HG02884 (cell line): Measurements from ENCODE around the gene CTNNA2.

Experiments
- ATAC-seq: cut with Tn5 transposase; IDR thresholded peaks from one replicate; pipeline ENCODE4 v1.9.1; 2021; ENCODE audit warnings: mild to moderate bottlenecking, moderate library complexity; ENCODE audit not compliant: unreplicated experiment

Gene CTNNA2

DNA sequence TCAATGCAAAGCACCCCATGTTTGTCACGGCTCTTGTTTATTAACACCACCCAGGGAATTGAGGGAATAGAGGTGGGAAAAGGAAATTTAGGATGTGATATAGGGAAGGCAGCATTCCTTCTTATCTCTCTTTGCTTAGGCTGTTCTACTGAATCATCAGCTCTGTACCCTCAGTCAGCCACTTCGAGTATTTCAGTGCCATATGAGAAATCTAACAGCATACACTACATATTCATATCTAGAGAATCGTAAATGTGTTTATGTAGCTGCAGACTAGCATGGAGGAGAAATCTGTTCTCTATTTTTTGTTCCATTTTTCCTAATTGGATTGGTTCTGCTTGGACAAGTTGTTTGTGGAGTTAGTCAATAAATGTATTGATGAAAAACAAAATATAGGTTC is 187.8 kb downstream of the CTNNA2 start:
- no peak for ATAC-seq

DNA sequence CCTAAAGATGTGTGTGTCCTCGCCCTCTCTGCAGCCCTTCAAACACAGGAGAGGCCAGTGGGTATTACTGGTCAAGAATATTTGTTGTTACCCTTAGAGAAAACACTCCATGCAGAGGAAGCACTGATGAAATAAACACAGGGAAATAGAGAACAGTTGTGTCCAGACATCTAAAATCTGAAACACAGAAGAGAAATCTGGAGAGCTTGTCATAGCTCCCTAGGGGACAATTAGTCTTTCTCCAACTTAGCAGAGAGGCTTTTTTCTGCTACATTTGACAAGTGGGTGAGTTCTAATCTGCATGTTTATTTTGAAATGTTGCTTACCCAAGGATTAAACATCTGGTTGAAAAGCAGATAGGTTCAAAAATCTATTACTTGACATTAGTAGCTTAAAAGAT is 190.1 kb downstream of the CTNNA2 start:
- ATAC-seq = no peak

DNA sequence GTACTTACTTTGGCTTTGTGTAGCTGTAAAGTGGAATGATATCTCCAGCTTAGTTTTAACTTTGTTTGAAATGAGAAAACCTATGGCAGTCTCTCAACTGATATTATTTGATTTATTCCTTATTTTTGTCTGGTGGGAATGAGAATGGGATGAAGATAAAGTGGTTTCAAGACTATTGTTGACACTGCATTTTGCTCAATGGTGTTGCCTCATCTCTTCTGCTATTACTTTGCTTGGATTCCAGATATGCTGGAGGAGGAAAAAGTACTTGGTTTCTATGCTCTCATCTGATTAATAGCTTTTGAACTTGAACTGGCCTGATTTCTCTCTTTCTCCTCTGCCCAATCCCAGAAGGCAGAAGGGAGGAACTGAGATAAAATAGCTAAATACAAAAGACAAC is 198.2 kb downstream of the CTNNA2 start:
- no peak for ATAC-seq

DNA sequence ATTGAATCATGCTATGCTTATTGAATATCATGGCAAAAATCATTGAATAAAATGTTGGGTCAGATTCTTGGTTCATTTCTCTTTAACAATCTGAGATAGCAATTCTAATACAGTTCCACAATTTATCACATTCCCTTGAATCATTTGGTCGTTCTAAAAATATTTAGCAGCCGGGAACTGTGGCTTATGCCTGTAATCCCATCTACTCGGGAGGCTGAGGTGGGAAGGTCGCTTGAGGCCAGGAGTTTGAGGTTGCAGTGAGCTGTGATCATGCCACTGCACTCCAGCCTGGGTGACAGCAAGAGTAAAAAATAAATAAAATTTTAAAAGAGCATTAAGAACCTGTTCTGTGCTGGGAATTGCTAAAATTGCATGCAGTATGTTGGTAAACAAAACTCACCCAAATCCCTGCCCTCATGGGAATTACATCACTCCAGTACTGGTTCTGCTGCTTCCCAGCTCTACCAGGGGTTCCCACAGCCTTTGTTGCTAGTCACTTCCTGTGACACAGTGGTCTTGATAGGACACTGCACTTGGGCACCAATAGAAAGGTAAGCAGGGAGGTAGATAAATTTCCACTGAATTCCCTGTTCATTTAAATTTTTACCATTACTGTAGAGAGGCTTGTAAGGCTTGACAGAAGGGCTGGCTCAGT is 200.4 kb downstream of the CTNNA2 start:
- no peak for ATAC-seq

DNA sequence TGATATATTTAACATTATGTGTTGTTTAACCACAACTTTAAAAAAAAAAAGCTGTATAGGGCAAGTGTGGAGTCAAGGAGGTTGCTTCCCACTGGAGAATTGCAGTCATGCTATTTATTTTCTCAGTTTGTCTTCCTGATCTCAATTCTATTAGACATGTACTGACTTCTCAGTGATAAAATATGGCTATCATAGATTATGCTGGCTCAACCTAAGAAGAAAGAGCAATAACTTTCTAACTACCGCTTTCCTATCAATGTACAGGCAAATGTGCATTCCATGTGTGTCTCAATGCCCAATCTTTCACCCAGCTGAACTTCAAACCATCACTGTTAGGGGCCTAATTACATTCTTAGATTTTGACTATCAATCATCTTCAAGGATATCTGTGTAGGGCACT is 201.4 kb downstream of the CTNNA2 start:
- ATAC-seq = no peak

DNA sequence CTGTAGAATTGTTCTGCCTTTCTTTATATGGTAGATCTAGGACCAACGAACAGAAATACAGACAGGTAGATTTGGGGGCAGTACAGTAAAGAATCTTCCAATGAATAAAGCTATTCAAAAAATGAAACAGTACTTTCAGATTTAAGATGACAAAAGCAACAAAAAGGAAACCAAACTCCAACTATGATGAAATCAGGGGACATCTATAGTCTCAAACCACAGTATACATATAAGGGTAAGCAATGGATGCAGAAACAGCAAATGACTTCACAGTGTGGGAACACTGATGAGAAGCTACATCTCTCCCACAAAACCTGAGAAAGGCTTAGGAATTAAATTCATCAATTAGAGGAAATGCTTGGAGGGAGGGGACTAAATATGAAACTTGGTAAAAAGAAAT is 202.5 kb downstream of the CTNNA2 start:
- no peak for ATAC-seq

DNA sequence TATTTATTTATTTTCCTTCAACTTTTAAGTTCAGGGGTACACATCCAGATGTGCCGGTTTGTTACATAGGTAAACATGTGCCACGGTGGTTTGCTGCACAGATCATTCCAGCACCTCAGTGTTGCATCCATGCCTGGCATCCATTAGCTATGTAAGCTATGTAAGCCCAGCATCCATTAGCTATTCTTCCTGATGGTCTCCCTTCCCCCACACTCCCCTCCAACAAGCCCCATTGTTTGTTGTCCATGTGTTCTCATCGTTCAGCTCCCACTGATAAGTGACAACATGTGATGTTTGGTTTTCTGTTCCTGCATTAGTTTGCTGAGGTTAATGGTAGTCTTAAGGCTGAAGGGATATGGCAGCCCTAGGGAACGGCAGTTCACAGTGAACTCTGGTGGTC is 203.4 kb downstream of the CTNNA2 start:
- ATAC-seq = no peak

DNA sequence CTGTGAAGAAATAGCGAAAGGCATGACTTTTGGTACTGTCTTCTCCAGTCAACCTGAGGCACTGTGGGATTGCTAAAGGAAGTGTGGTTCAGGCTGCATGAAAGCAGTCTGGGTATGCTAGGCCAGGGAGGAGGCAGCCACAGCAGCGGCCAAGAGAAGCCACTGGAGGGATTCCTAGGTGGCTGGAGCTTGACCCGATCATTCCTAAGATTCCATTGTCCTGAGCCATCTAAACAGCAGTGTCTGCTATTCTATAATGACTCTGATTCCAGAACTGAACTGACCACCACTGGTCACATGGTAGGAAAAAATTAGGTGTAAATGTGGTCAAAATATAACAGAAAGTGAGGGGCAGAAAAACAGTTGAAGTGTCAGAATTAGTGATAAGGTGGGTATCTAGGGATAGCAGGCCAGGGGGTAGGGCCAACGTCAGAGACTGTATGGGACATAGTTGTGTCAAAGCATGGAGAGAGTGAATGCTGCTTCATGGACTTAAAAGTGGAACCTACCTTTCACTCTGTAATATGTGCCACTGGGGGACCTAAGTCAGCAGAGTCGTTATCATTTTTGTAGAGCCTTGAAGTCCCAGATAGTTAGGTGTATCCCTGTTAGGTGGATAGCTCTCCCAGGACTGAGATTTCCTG is 204.6 kb downstream of the CTNNA2 start:
- ATAC-seq = no peak

DNA sequence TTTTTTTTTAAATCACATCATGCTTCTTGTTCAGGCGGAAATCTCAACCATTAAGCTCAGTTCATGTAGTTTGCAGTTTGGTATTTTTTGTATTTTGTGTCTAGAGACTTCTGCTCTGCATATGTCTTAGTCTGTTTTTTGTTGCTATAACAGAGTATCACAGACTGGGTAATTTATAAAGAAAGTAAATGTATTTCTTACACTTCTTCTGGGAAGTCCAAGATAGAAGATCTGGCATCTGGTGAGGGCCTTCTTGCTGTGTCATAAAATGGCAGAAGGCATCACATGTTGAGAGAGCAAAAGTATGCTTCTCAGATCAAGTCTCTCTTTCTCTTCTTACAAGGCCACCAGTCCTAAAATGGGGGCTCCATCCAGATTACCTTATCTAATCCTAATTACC is 208.2 kb downstream of the CTNNA2 start:
- ATAC-seq = no peak

DNA sequence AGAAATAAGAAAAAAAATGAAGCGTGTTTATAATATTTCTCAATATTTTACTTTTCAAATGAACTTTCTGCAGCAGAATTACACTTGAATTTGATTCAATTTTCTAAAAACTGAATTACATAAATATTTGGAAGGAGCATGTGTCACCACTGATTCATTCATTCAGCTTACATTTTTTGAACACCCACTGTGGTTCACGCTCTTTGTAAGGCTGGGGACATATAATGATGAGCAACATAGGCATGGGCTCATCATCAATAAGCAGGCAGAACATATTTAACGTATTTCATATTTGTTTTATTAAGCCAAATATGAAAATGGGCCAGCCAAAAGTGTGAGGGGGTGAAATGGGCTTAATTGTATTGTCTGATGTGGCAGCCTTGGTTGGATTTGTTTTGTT is 209.1 kb downstream of the CTNNA2 start:
- ATAC-seq = no peak

DNA sequence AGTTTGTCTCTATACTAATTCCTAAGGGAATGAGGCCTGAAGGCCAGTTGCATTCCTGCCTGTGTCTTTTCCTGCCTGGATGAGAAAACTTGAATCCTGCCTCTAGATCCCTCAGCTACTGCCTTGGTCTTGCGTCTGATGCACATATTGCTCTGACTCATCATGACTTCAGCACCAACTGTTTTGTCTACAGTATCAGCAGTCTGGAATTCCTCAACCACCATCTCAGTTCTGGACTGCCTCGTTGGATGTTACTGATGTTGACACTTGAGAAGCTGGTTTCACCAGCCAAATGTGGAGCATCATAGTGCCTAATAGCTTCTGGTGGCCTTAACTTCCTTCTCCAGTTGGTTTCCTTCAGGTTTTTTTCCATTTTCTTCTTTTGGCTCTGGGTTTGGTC is 211.0 kb downstream of the CTNNA2 start:
- no peak for ATAC-seq

DNA sequence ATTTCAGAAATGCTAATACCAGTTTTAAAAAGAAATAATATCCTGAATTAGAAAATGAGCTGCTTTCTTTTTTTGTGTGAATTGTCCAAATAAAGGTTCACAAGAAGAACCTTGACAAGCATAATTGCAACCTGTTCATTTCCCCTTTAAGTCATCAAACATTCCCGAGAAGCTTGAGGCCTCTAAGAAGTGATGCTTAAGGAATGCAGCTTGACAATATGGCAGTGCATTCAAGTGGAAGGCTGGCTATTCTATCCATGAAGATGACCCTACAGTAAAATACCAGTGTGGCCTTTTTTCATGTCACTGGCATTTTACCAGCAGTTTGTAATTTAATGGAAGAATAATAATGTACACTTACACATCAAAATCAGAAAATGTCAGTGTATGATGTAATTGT is 216.7 kb downstream of the CTNNA2 start:
- ATAC-seq = no peak

DNA sequence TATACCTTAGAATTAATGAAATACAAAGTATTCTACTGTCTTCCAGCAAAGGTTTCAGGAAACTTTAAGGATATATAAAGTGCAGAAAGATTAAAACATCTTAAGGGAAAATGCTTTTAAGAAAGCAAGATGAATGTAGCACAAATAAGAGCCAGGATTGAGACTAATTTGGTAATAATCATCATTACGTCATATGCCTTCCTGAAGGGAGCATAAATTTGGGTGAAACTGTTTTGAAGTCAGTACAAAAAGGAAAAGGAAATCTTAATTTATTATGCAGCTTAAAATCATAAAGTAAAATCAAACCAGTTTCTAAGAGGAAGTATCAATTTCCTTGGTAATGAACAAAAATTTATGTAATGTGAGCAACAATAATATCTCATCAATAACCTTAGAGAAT is 221.7 kb downstream of the CTNNA2 start:
- no peak for ATAC-seq

DNA sequence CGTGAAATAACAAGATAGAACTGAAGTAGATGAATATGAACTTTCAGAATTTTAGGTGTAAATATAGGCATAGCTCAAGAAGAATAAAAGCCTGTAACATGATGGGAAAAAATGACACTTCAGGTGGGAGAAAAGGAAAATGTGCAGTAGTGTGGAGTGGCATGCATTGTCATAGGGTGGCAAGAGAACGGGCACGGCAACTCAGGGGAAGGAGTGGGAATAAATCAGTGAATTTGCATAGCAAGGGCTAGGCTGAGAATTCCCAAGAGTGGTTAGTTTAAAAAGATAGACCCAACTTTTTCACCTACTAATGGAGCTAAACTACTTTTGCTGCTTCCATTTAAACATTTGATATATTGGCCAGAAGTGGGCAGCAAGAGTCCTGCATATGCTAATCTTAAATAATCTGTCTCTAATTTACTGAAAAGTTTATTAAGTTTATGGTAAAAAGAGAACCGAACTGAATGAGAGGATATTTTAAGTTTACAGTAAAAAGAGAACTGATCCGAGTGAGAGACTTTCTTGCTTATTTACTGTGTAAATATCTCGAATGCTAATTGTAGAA is 228.1 kb downstream of the CTNNA2 start:
- ATAC-seq = no peak

DNA sequence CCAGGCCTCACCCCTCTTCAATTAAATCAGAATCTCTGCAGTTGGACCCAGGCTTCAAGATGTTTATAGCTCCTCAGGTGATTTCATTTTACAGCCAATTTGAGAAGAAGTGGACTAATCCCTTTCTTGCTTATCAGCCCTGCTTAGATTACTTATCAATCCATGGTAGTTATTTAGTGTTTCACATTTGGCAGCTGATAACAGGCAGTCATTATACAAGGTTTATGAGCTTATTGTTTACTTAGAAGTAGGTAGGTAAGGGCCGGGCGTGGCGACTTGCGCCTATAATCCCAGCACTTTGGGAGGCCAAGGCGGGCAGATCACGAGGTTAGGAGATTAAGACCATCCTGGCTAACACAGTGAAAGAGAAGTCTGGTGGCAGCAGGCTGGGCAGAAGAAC is 237.5 kb downstream of the CTNNA2 start:
- no peak for ATAC-seq

DNA sequence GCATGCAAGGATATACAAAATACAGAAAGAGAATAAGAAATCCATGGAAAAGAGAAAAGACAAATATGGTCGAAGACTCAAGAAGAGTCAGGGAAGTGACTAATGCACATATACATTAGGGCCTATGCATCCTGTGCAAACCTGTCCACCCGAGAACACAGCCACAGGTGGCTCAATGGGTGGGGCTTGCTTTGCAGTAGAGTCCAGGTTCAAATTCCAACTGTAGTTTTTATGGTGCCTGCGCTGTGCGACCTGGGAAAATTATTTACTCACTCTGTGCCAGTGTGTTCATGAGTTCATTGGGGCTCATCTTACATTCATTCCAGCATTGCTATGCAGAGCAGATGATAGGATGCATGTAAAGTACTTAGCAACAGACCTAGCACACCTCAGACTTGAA is 244.7 kb downstream of the CTNNA2 start:
- ATAC-seq = no peak

DNA sequence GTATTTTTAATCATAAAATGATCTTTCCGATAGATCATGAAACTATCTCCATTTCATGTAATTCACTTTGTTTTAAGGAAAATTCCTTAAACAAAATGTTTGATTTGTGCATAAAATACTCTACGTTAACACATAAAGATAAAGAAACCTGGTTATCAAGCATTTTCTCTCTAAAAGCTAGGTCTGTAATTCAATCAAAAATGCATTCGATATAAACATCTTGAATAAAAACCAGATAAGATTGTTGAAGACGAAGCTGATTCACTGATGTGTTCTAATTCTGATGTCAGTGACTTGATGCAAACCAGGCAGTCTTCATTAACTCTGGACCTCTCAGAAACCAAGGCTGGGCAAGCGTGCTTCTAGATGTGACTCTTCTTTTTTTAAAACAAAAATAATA is 245.2 kb downstream of the CTNNA2 start:
- no peak for ATAC-seq

DNA sequence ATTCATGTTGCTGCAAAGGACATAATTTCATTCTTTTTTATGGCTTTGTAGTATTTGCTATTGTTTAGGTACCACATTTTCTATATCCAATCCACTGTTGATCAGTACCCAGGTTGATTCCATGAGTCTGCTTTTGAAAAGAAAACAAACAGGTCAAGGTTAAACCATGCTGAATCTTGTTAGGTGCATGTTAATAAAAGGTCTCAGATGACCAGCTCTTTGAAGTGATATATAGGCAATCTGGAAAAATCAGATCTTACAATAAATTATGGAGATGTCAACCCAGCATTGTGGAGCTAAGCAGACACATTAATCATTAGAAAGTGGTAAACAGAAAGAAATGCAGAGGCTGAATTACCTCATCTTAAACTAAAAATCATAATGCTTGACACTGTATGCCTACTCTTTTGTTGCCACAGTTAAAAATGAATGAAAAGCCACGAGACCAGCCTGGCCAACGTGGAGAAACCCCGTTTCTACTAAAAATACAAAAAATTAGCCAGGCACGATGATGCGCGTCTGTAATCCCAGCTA is 246.0 kb downstream of the CTNNA2 start:
- no peak for ATAC-seq

DNA sequence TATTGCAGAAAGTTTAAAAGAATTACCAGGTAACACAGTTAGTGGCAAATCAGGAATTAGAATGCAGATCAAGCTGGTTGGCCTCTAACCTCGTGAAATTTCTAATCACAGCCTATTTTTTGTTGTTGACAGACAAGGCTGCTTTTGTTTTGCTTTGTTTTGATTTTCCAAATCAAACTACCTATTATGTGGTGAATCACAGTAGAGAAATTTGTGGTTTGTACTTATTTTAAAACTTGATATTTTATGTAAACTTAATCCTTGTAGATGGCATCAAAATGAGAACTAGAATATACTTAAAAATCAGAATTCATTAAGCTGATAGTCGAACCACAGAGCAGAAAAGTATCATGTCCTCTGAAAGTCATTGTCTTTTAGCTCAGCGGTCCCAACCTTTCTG is 258.1 kb downstream of the CTNNA2 start:
- no peak for ATAC-seq

DNA sequence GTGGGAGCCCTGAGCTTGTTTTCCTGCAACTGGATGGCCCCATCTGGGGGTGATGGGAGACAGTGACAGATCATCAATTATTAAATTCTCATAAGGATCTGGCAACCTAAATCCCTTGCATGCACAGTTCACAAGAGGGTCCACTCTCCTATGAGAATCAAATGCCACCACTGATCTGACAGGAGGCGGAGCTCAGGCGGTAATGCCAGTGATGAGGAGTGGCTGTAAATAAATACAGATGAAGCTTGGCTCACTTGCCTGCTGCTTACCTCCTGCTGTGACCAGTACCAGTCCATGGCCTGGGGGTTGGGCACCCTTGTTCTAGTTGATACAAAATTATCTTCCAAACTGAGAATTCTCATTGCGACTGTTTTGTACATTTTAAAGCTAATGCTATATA is 258.6 kb downstream of the CTNNA2 start:
- no peak for ATAC-seq

DNA sequence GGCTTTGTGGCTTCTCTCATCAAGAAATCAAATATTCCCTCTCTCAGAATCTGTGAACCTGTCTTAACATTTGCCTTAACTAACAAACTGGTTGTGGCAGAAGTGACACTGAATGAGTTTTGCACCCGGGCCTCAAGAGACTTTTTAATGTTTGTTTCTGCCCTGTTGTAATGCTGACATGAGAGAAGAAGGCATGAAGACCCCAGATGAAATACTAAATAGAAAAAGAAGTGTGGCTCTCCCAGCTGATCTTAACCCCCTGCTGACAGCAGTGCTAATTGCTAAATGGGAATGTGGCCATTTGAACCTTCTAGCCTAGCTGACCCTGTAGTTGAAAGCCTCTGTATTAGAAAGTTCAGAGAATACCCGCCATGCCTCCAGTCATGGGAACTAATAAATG is 261.2 kb downstream of the CTNNA2 start:
- no peak for ATAC-seq

DNA sequence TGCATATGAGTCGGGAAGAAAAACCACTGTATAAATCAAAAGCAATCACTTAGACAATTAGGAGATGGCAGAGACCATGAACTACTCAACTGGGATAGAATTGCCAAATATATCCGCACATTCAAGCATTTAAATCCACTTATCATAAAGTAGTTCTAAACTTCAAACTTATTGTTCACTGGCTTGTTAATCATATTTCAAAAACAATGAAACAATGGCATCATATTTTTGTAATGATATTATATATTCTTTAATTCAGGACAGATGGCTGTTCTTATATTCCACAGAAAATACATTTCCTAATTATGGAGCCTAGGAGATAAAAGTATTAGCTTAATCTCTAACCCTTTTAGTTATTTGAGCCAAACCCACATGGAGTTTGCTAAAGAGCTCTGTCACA is 263.6 kb downstream of the CTNNA2 start:
- ATAC-seq = no peak

DNA sequence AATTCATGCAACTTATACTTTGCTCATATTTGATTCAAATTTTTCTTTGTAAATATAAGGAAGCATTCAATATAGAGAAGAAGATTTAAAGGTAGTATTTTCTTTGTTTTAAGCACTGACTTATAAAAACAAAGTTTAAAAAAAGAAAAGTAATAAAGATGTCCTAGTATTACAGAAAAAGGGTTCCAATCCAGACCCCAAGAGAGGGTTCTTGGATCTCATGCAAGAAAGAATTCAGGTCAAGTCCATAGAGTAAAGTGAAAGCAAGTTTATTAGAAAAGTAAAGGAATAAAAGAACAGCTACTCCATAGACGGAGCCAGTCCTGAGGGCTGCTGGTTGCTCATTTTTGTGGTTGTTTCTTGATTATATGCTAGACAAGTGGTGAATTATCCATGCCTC is 267.9 kb downstream of the CTNNA2 start:
- no peak for ATAC-seq
